ENCODE data around the gene PAM.

- TF ChIP-seq EZH2 (IDR thresholded peaks at IDR 0.05; ENCODE audit: borderline replicate concordance, low read depth, low read length, poor library complexity, severe bottlenecking): no peak
- TF ChIP-seq, protein P1, sequence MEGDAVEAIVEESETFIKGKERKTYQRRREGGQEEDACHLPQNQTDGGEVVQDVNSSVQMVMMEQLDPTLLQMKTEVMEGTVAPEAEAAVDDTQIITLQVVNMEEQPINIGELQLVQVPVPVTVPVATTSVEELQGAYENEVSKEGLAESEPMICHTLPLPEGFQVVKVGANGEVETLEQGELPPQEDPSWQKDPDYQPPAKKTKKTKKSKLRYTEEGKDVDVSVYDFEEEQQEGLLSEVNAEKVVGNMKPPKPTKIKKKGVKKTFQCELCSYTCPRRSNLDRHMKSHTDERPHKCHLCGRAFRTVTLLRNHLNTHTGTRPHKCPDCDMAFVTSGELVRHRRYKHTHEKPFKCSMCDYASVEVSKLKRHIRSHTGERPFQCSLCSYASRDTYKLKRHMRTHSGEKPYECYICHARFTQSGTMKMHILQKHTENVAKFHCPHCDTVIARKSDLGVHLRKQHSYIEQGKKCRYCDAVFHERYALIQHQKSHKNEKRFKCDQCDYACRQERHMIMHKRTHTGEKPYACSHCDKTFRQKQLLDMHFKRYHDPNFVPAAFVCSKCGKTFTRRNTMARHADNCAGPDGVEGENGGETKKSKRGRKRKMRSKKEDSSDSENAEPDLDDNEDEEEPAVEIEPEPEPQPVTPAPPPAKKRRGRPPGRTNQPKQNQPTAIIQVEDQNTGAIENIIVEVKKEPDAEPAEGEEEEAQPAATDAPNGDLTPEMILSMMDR (conservative IDR thresholded peaks at IDR 0.05; ENCODE audit: low read depth, low read length): no peak
Measured at GRCh38 chr5:102832445-102832844, 77.3 kb downstream of the PAM start.

Measured in A673 (cell line).